ENCODE results near the gene ATG101. TPM values are rescaled to one million over a fixed set of nuclear protein-coding genes. Genes with fewer than 3 reads are reported as not detected.

ATG101 gene
- polyA plus RNA-seq, 1 donor (not counting 4 experiments of a cell fraction or from before 2014, with no cell fraction given), result 62.7 TPM

DNA sequence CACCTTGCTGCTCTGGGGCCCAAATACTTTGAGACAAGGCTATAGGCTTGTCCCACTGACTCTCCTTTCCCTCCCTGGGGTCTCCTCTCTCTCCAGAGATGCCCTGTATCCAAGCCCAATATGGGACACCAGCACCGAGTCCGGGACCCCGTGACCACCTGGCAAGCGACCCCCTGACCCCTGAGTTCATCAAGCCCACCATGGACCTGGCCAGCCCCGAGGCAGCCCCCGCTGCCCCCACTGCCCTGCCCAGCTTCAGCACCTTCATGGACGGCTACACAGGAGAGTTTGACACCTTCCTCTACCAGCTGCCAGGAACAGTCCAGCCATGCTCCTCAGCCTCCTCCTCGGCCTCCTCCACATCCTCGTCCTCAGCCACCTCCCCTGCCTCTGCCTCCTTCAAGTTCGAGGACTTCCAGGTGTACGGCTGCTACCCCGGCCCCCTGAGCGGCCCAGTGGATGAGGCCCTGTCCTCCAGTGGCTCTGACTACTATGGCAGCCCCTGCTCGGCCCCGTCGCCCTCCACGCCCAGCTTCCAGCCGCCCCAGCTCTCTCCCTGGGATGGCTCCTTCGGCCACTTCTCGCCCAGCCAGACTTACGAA lies 15.4 kb upstream of the ATG101 start:
- no peak overlapping the region for H3K4me2 ChIP-seq (ENCODE audit: control insufficient read depth, extremely low read depth, insufficient read depth, low read depth, low read length)
- no peaks in the 10 kb centered on the region for H3K36me3 ChIP-seq (ENCODE audit: control insufficient read depth in 2 of 2, extremely low read depth in 1 of 2, insufficient read depth in 2 of 2, low read length in 2 of 2)
- no peaks in the 10 kb centered on the region for H4K20me1 ChIP-seq (ENCODE audit: control insufficient read depth, extremely low read depth, insufficient read depth, low read length)
- FAIRE-seq (no peak), DNase-seq (ENCODE audit: low read depth, low spot score) (no peak)
- dilution Hi-C loops (cut with MboI; ENCODE audit: extremely low pct_ligation_motif_present, low sequenced_read_pairs), result no loop called here
- no peak overlapping the region for H3K4me3 ChIP-seq (ENCODE audit: control insufficient read depth in 2 of 3, extremely low read depth in 1 of 3, insufficient read depth in 2 of 3, low read depth in 1 of 3, low read length in 3 of 3)
- H3K79me2 ChIP-seq (ENCODE audit: control insufficient read depth, insufficient read depth, low read length), result no peaks in the 10 kb centered on the region
- H3K9me1 ChIP-seq (ENCODE audit: control insufficient read depth, extremely low read depth, insufficient read depth, low read length), result no peaks in the 10 kb centered on the region
- no peak overlapping the region for H3K9ac ChIP-seq (ENCODE audit: control insufficient read depth, extremely low read depth, insufficient read depth, low read length)
- TF ChIP-seq, protein P1, sequence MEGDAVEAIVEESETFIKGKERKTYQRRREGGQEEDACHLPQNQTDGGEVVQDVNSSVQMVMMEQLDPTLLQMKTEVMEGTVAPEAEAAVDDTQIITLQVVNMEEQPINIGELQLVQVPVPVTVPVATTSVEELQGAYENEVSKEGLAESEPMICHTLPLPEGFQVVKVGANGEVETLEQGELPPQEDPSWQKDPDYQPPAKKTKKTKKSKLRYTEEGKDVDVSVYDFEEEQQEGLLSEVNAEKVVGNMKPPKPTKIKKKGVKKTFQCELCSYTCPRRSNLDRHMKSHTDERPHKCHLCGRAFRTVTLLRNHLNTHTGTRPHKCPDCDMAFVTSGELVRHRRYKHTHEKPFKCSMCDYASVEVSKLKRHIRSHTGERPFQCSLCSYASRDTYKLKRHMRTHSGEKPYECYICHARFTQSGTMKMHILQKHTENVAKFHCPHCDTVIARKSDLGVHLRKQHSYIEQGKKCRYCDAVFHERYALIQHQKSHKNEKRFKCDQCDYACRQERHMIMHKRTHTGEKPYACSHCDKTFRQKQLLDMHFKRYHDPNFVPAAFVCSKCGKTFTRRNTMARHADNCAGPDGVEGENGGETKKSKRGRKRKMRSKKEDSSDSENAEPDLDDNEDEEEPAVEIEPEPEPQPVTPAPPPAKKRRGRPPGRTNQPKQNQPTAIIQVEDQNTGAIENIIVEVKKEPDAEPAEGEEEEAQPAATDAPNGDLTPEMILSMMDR (optimal IDR thresholded peaks at IDR 0.05 in 1 of 3, IDR thresholded peaks at IDR 0.05 in 1 of 3, conservative IDR thresholded peaks at IDR 0.05 in 1 of 3; ENCODE audit: extremely low read depth in 1 of 3, insufficient read depth in 2 of 3, low read length in 3 of 3), result no peak
- TF ChIP-seq EZH2 (IDR thresholded peaks at IDR 0.05; ENCODE audit: low read length), result no peak
- no peak overlapping the region for H2AFZ ChIP-seq (ENCODE audit: control insufficient read depth, low read length)
- H3K4me1 ChIP-seq (ENCODE audit: control insufficient read depth, extremely low read depth, insufficient read depth, low read length), result peaks cover 23% of the 10 kb centered on the region
- H3K9me3 ChIP-seq (ENCODE audit: control insufficient read depth, low read depth, low read length), result no peaks in the 10 kb centered on the region
- H3K27ac ChIP-seq (ENCODE audit: control insufficient read depth, insufficient read depth, low read length), result no peak overlapping the region
- H3K27me3 ChIP-seq (ENCODE audit: control insufficient read depth, extremely low read depth, insufficient read depth, low read length), result no peaks in the 10 kb centered on the region

DNA sequence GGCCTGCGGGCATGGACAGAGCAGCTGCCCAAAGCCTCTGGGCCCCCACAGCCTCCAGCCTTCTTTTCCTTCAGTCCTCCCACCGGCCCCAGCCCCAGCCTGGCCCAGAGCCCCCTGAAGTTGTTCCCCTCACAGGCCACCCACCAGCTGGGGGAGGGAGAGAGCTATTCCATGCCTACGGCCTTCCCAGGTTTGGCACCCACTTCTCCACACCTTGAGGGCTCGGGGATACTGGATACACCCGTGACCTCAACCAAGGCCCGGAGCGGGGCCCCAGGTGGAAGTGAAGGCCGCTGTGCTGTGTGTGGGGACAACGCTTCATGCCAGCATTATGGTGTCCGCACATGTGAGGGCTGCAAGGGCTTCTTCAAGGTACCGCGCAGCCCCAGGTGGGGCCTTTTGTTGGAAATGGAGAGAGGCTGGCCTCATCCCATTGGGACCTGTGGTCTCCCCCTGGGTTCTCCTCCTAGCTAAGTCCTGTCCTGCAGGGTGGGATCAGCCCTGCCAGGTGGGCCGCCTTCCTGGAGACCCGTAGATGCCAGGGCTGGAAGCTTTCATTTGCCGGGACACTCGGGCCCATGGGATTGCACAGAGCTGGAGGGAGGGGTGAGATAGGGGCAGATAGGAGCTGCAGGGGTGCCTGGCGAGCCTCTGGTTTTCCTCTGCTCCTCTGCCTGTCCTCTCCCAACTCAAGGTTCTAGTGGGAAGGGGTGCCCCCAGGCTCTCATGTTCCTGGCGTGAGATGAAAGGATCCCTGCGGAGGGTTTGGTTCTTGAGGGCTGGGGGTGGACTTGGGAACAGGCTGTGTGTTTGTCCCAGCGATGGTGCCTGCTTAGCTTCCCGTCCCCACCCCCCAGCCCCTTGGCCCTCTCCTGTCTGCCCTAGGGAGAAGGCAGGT lies 14.7 kb upstream of the ATG101 start:
- FAIRE-seq, result no peak
- DNase-seq (ENCODE audit: low read depth, low spot score), result no peak
- Histone ChIP-seq H3K9me3 (ENCODE audit: control insufficient read depth, low read depth, low read length) (no peaks in the 10 kb centered on the region), H3K9ac (ENCODE audit: control insufficient read depth, extremely low read depth, insufficient read depth, low read length) (no peak overlapping the region), H3K27me3 (ENCODE audit: control insufficient read depth, extremely low read depth, insufficient read depth, low read length) (no peaks in the 10 kb centered on the region), H3K36me3 (ENCODE audit: control insufficient read depth in 2 of 2, extremely low read depth in 1 of 2, insufficient read depth in 2 of 2, low read length in 2 of 2) (no peaks in the 10 kb centered on the region), H3K27ac (ENCODE audit: control insufficient read depth, insufficient read depth, low read length) (no peak overlapping the region), H3K4me1 (ENCODE audit: control insufficient read depth, extremely low read depth, insufficient read depth, low read length) (peaks cover 21% of the 10 kb centered on the region), H3K9me1 (ENCODE audit: control insufficient read depth, extremely low read depth, insufficient read depth, low read length) (no peaks in the 10 kb centered on the region), H4K20me1 (ENCODE audit: control insufficient read depth, extremely low read depth, insufficient read depth, low read length) (no peaks in the 10 kb centered on the region), H3K4me2 (ENCODE audit: control insufficient read depth, extremely low read depth, insufficient read depth, low read depth, low read length) (no peak overlapping the region), H3K79me2 (ENCODE audit: control insufficient read depth, insufficient read depth, low read length) (no peaks in the 10 kb centered on the region), H2AFZ (ENCODE audit: control insufficient read depth, low read length) (no peak overlapping the region), H3K4me3 (ENCODE audit: control insufficient read depth in 2 of 3, extremely low read depth in 1 of 3, insufficient read depth in 2 of 3, low read depth in 1 of 3, low read length in 3 of 3) (no peak overlapping the region)
- dilution Hi-C loops (cut with MboI; ENCODE audit: extremely low pct_ligation_motif_present, low sequenced_read_pairs), result no loop called here
- TF ChIP-seq, protein P1 (optimal IDR thresholded peaks at IDR 0.05 in 1 of 3, IDR thresholded peaks at IDR 0.05 in 1 of 3, conservative IDR thresholded peaks at IDR 0.05 in 1 of 3; ENCODE audit: extremely low read depth in 1 of 3, insufficient read depth in 2 of 3, low read length in 3 of 3), result no peak
- no peak for TF ChIP-seq EZH2 (IDR thresholded peaks at IDR 0.05; ENCODE audit: low read length)
